ENCODE data around the gene LCN10.
"Not testable (repeated sequence)": the region's sequence is repeated elsewhere in the genome, so short reads cannot be mapped to it uniquely, and the experiment has no call there.

DNA sequence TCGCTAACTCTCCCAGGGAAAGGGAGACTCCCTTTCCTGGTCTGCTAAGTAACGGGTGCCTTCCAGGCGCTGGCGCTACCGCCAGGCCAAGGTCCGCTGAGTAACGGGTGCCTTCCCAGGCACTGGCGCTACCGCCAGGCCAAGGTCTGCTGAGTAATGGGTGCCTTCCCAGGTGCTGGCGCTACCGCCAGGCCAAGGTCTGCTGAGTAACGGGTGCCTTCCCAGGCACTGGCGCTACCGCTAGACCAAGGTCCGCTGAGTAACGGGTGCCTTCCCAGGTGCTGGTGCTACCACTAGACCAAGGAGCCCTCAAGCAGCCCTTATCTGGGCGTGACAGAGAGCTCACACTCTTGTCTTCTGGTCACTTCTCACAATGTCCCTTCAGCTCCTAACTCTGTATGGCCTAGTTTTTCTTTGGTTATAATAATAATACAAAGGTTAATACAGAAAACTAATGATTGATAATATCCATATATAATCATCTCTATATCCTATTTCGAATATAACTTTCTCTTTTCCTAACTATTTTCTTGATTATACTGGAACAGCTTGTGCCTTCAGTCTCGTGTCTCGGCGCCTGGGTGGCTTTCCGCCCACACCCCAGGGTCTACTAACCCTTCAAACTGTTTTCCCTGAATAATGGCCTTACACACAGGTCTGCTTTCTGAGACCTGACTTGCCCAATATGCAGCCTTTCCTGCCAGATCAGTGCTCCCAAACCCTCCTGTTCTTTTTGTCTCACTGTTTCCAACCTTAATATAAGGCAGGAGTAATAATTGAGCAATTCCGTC lies 43.0 kb upstream of the LCN10 start:
- not testable (repeated sequence) for TF ChIP-seq ARNTL (CRISPR knock-in tag; IDR thresholded peaks at IDR 0.05; ENCODE audit: borderline replicate concordance, low read depth); GLIS3 (CRISPR knock-in tag; IDR thresholded peaks at IDR 0.05); ISL1 (CRISPR knock-in tag; IDR thresholded peaks at IDR 0.05); ZNF565 (CRISPR knock-in tag; conservative IDR thresholded peaks at IDR 0.05; ENCODE audit: low read depth); PATZ1 (CRISPR knock-in tag; IDR thresholded peaks at IDR 0.05; ENCODE audit: borderline replicate concordance); ZFP30 (CRISPR knock-in tag; IDR thresholded peaks at IDR 0.05); RARB (CRISPR knock-in tag; IDR thresholded peaks at IDR 0.05); CSDC2 (CRISPR knock-in tag; IDR thresholded peaks at IDR 0.05); PPARA (CRISPR knock-in tag; IDR thresholded peaks at IDR 0.05; ENCODE audit: borderline replicate concordance); TSHZ2 (CRISPR knock-in tag; IDR thresholded peaks at IDR 0.05); ZNF70 (CRISPR knock-in tag; IDR thresholded peaks at IDR 0.05); ESRRG (CRISPR knock-in tag; IDR thresholded peaks at IDR 0.05)
- TF ChIP-seq, protein P1, sequence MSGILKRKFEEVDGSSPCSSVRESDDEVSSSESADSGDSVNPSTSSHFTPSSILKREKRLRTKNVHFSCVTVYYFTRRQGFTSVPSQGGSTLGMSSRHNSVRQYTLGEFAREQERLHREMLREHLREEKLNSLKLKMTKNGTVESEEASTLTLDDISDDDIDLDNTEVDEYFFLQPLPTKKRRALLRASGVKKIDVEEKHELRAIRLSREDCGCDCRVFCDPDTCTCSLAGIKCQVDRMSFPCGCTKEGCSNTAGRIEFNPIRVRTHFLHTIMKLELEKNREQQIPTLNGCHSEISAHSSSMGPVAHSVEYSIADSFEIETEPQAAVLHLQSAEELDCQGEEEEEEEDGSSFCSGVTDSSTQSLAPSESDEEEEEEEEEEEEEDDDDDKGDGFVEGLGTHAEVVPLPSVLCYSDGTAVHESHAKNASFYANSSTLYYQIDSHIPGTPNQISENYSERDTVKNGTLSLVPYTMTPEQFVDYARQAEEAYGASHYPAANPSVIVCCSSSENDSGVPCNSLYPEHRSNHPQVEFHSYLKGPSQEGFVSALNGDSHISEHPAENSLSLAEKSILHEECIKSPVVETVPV (CRISPR knock-in tag; IDR thresholded peaks at IDR 0.05), result not testable (repeated sequence)
